ENCODE data around the gene FMNL2. TPM values are rescaled to one million over a fixed set of nuclear protein-coding genes. Genes with fewer than 3 reads are reported as not detected.

The FMNL2 gene
- total and polyA plus RNA-seq, 4 donors, result 1.5 to 9.3 (median 5.1) TPM

DNA sequence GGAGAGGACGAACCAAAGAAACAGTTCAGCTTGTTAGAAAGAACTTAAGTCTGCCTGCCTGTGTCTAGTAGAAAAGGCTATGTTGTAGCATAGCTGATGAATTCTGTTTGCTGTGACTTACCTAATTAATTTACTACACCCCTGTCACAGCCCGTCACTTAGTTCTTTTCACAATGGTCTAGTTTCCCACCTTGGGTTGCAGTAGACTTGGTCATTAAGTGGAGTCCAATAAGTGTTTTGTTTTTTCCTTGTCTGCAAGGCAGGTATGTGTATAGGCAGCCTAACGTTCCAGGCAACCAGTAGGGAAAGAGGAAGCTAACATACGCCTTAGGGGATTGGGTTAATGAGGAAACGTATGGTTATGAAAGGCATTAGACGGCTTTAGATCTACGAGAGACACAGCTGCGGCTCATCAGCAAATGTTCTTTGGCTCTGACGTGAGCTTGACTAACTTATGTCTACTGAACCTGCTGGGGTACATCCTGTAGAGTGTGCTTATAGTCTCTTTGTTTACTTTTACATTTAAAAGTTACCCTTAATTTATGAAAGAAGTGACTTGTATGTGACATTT is 202.2 kb downstream of the FMNL2 start:
- Histone ChIP-seq H3K27ac (ENCODE audit: low read depth in 1 of 2, low read length in 2 of 2) (no peak overlapping the region), H3K27me3 (ENCODE audit: control insufficient read depth in 4 of 4, insufficient read depth in 4 of 4, low read length in 3 of 4) (no peaks in the 10 kb centered on the region), H3K4me3 (ENCODE audit: low read depth in 1 of 3, low read length in 3 of 3) (no peak overlapping the region), H3K9me3 (ENCODE audit: control insufficient read depth in 4 of 4, low read length in 3 of 4) (no peaks in the 10 kb centered on the region), H3K4me1 (ENCODE audit: control insufficient read depth in 4 of 4, insufficient read depth in 4 of 4, low read length in 3 of 4) (no peaks in the 10 kb centered on the region), H3K9ac (ENCODE audit: low read depth in 1 of 2, low read length in 2 of 2) (no peak overlapping the region), H3K36me3 (ENCODE audit: control insufficient read depth in 4 of 4, insufficient read depth in 3 of 4, low read depth in 1 of 4, low read length in 3 of 4) (no peaks in the 10 kb centered on the region)
- WGBS, result 69% methylated on average over 9 of the region's 9 CpGs
- no peak for DNase-seq (ENCODE audit: low spot score)
- TF ChIP-seq EGR1 (IDR thresholded peaks at IDR 0.05; ENCODE audit: low read depth in 2 of 2) (no peak), TAF1 (conservative IDR thresholded peaks at IDR 0.05) (no peak), RXRA (IDR thresholded peaks at IDR 0.05) (no peak), RAD21 (IDR thresholded peaks at IDR 0.05) (no peak), YY1 (IDR thresholded peaks at IDR 0.05) (no peak), HNF4G (IDR thresholded peaks at IDR 0.05) (no peak), ZBTB33 (IDR thresholded peaks at IDR 0.05) (no peak), FOXA1 (IDR thresholded peaks at IDR 0.05) (no peak), HNF4A (conservative IDR thresholded peaks at IDR 0.05) (no peak), GABPA (IDR thresholded peaks at IDR 0.05 in 1 of 2, conservative IDR thresholded peaks at IDR 0.05 in 1 of 2) (no peak), NR2F2 (IDR thresholded peaks at IDR 0.05) (no peak), MAX (IDR thresholded peaks at IDR 0.05) (no peak)
- TF ChIP-seq, protein P1, sequence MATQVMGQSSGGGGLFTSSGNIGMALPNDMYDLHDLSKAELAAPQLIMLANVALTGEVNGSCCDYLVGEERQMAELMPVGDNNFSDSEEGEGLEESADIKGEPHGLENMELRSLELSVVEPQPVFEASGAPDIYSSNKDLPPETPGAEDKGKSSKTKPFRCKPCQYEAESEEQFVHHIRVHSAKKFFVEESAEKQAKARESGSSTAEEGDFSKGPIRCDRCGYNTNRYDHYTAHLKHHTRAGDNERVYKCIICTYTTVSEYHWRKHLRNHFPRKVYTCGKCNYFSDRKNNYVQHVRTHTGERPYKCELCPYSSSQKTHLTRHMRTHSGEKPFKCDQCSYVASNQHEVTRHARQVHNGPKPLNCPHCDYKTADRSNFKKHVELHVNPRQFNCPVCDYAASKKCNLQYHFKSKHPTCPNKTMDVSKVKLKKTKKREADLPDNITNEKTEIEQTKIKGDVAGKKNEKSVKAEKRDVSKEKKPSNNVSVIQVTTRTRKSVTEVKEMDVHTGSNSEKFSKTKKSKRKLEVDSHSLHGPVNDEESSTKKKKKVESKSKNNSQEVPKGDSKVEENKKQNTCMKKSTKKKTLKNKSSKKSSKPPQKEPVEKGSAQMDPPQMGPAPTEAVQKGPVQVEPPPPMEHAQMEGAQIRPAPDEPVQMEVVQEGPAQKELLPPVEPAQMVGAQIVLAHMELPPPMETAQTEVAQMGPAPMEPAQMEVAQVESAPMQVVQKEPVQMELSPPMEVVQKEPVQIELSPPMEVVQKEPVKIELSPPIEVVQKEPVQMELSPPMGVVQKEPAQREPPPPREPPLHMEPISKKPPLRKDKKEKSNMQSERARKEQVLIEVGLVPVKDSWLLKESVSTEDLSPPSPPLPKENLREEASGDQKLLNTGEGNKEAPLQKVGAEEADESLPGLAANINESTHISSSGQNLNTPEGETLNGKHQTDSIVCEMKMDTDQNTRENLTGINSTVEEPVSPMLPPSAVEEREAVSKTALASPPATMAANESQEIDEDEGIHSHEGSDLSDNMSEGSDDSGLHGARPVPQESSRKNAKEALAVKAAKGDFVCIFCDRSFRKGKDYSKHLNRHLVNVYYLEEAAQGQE (IDR thresholded peaks at IDR 0.05), result no peak
- TF ChIP-seq, protein P2, sequence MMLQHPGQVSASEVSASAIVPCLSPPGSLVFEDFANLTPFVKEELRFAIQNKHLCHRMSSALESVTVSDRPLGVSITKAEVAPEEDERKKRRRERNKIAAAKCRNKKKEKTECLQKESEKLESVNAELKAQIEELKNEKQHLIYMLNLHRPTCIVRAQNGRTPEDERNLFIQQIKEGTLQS (IDR thresholded peaks at IDR 0.05), result no peak

- DNase-seq (ENCODE audit: low spot score), result no peak
- H3K4me1 ChIP-seq (ENCODE audit: control insufficient read depth in 4 of 4, insufficient read depth in 4 of 4, low read length in 3 of 4), result peaks cover 0 to 3% (median 0%) of the 10 kb centered on the region in 4 donors
- WGBS, result 95% methylated on average over 2 of the region's 2 CpGs
These were observed 204.4 kb downstream of the FMNL2 start for GRCh38 chr2:152539424-152539823.

More at GRCh38 chr2:152539424-152539823, 204.4 kb downstream of the FMNL2 start:
- H3K36me3 ChIP-seq (ENCODE audit: control insufficient read depth in 4 of 4, insufficient read depth in 3 of 4, low read depth in 1 of 4, low read length in 3 of 4), result no peaks in the 10 kb centered on the region
- no peaks in the 10 kb centered on the region for H3K27me3 ChIP-seq (ENCODE audit: control insufficient read depth in 4 of 4, insufficient read depth in 4 of 4, low read length in 3 of 4)
- H3K9me3 ChIP-seq (ENCODE audit: control insufficient read depth in 4 of 4, low read length in 3 of 4), result no peaks in the 10 kb centered on the region
- no peak overlapping the region for H3K27ac ChIP-seq (ENCODE audit: low read depth in 1 of 2, low read length in 2 of 2)
- H3K4me3 ChIP-seq (ENCODE audit: low read depth in 1 of 3, low read length in 3 of 3), result no peak overlapping the region
- H3K9ac ChIP-seq (ENCODE audit: low read depth in 1 of 2, low read length in 2 of 2), result no peak overlapping the region
- TF ChIP-seq HNF4G (IDR thresholded peaks at IDR 0.05) (no peak), SP1 (IDR thresholded peaks at IDR 0.05) (no peak), RXRA (IDR thresholded peaks at IDR 0.05) (no peak), YY1 (IDR thresholded peaks at IDR 0.05) (no peak), JUND (IDR thresholded peaks at IDR 0.05) (no peak), FOXA2 (IDR thresholded peaks at IDR 0.05) (no peak), HNF4A (conservative IDR thresholded peaks at IDR 0.05) (no peak), RAD21 (IDR thresholded peaks at IDR 0.05) (no peak)
